ENCODE results near the gene IPCEF1. TPM values are rescaled to one million over a fixed set of nuclear protein-coding genes. Genes with fewer than 3 reads are reported as not detected.

IPCEF1 gene
- total and polyA plus RNA-seq, 2 of the 8 experiments (the other 6 are each of a cell fraction or from before 2014, with no cell fraction given) = 0.41 to 0.78 TPM

DNA sequence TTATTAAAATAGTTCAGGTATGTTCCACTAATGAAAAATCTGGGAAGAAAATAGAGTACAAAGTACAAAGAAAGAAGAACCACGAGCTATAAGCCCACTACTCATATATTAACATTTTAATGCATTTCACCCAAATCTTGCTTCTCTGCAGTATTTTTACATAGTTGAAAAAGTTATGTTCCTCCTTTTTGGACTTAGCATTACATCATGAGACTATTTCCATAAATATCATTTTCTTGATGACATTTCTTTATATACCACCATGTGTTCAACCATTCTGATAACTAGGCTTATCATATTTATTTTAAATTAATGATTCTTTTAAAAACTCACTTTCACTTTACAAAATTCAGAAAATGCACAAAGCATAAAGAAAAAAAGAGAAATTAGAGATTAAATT, 3.0 kb downstream of the IPCEF1 start (continued):
- TF ChIP-seq, protein P1, sequence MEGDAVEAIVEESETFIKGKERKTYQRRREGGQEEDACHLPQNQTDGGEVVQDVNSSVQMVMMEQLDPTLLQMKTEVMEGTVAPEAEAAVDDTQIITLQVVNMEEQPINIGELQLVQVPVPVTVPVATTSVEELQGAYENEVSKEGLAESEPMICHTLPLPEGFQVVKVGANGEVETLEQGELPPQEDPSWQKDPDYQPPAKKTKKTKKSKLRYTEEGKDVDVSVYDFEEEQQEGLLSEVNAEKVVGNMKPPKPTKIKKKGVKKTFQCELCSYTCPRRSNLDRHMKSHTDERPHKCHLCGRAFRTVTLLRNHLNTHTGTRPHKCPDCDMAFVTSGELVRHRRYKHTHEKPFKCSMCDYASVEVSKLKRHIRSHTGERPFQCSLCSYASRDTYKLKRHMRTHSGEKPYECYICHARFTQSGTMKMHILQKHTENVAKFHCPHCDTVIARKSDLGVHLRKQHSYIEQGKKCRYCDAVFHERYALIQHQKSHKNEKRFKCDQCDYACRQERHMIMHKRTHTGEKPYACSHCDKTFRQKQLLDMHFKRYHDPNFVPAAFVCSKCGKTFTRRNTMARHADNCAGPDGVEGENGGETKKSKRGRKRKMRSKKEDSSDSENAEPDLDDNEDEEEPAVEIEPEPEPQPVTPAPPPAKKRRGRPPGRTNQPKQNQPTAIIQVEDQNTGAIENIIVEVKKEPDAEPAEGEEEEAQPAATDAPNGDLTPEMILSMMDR (IDR thresholded peaks at IDR 0.05; ENCODE audit: control extremely low read depth in 1 of 3, insufficient read depth in 1 of 3, low read depth in 1 of 3, low read length in 3 of 3) = no peak
